MM.1S (cell line): ENCODE measurements around the gene SASS6.

ENCODE experiments used
- EZH2 ChIP-seq: fragments of 300-600 bp; sonication (generic); optimal IDR thresholded peaks from 2 replicates; pipeline ENCODE3; 2017; ENCODE audit warnings: low read depth, mild to moderate bottlenecking, antibody characterized with exemption, low read length, mixed read lengths
- TF ChIP-seq, protein P1 (sequence below): fragments of 300-600 bp; sonication (generic); IDR thresholded peaks from 2 replicates; pipeline ENCODE4 v1.5.1; 2016; ENCODE audit warnings: antibody characterized with exemption, low read length, mixed read lengths

DNA sequence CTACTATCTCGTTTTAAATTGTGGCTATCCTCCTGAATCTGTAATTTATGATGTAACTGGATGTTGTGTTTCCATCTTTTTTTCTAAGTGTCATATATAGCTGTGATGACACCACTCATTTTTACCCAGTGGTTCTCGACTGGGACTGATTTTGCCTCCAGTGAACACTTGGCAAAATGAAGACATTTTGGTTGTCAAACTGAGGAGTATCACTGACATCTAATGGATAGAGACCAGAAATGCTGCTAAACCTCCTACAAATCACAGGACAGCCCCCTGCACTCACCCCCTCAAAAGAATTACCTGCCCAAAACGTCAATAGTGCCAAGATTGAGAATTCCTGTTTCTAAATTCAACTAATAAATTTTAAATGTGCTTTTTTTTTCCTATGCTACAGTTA lies 2.1 kb upstream of the SASS6 start:
- no peak for TF ChIP-seq EZH2
- TF ChIP-seq, protein P1, sequence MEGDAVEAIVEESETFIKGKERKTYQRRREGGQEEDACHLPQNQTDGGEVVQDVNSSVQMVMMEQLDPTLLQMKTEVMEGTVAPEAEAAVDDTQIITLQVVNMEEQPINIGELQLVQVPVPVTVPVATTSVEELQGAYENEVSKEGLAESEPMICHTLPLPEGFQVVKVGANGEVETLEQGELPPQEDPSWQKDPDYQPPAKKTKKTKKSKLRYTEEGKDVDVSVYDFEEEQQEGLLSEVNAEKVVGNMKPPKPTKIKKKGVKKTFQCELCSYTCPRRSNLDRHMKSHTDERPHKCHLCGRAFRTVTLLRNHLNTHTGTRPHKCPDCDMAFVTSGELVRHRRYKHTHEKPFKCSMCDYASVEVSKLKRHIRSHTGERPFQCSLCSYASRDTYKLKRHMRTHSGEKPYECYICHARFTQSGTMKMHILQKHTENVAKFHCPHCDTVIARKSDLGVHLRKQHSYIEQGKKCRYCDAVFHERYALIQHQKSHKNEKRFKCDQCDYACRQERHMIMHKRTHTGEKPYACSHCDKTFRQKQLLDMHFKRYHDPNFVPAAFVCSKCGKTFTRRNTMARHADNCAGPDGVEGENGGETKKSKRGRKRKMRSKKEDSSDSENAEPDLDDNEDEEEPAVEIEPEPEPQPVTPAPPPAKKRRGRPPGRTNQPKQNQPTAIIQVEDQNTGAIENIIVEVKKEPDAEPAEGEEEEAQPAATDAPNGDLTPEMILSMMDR: no peak
